Liver (tissue), 3 donors: ENCODE measurements around the gene SELENOI.

Source experiments
- FOXA1 ChIP-seq: IDR thresholded peaks from 2 replicates; pipeline ENCODE4 v1.6.1; 2016; ENCODE audit warnings: antibody characterized with exemption
- GABPA ChIP-seq, 2 donors: IDR thresholded peaks in 1 of 2; conservative IDR thresholded peaks in 1 of 2; 2 replicates each; pipeline ENCODE4 v1.6.1; 2016; ENCODE audit warnings: antibody characterized with exemption in 2 of 2, mild to moderate bottlenecking in 1 of 2, moderate library complexity in 1 of 2
- HNF4G ChIP-seq: IDR thresholded peaks from 2 replicates; pipeline ENCODE4 v1.6.1; 2016; ENCODE audit warnings: antibody characterized with exemption
- RAD21 ChIP-seq, 2 donors: IDR thresholded peaks; 2 replicates each; pipeline ENCODE4 v1.6.1; 2016; ENCODE audit warnings: antibody characterized with exemption in 2 of 2, mild to moderate bottlenecking in 2 of 2
- RXRA ChIP-seq, 2 donors: IDR thresholded peaks; 2 replicates each; pipeline ENCODE4 v1.6.1; 2017 to 2018; ENCODE audit warnings: antibody characterized with exemption in 2 of 2, mild to moderate bottlenecking in 1 of 2
- SP1 ChIP-seq: IDR thresholded peaks from 2 replicates; pipeline ENCODE4 v1.6.1; 2018; ENCODE audit warnings: antibody characterized with exemption, mild to moderate bottlenecking
- TAF1 ChIP-seq: conservative IDR thresholded peaks from 2 replicates; pipeline ENCODE4 v1.6.1; 2016; ENCODE audit warnings: antibody characterized with exemption, mild to moderate bottlenecking
- YY1 ChIP-seq: IDR thresholded peaks from 2 replicates; pipeline ENCODE4 v1.6.1; 2016; ENCODE audit warnings: antibody characterized with exemption, mild to moderate bottlenecking
- TF ChIP-seq, protein P1 (sequence below): fragments of 150-350 bp; IDR thresholded peaks from 2 replicates; pipeline ENCODE4 v1.5.1; 2017; ENCODE audit warnings: improper control_type of control experiment, low read depth, low read length; ENCODE audit not compliant: missing input control
- donor health status: healthy.
- donor health status: healthy.

DNA sequence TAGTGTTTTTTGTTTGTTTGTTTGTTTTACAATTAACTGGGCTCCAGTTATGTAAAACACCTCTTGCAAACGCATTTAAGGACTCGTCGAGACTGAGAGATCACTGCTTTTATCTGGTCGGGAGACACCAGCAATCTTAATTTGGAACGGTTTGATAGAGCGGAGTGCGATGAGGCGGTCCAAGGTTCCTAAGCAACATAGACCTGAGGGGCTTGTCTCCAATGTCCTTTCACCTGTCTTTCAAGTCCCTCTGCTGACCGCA, 729 bp upstream of the SELENOI start:
- no peak for TF ChIP-seq GABPA (IDR thresholded peaks at IDR 0.05 in 1 of 2, conservative IDR thresholded peaks at IDR 0.05 in 1 of 2)
- TF ChIP-seq, protein P1, sequence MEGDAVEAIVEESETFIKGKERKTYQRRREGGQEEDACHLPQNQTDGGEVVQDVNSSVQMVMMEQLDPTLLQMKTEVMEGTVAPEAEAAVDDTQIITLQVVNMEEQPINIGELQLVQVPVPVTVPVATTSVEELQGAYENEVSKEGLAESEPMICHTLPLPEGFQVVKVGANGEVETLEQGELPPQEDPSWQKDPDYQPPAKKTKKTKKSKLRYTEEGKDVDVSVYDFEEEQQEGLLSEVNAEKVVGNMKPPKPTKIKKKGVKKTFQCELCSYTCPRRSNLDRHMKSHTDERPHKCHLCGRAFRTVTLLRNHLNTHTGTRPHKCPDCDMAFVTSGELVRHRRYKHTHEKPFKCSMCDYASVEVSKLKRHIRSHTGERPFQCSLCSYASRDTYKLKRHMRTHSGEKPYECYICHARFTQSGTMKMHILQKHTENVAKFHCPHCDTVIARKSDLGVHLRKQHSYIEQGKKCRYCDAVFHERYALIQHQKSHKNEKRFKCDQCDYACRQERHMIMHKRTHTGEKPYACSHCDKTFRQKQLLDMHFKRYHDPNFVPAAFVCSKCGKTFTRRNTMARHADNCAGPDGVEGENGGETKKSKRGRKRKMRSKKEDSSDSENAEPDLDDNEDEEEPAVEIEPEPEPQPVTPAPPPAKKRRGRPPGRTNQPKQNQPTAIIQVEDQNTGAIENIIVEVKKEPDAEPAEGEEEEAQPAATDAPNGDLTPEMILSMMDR, result no peak
- no peak for TF ChIP-seq TAF1
- TF ChIP-seq RXRA (IDR thresholded peaks at IDR 0.05), result no peak
- TF ChIP-seq YY1, result no peak
- TF ChIP-seq SP1, result no peak
- TF ChIP-seq HNF4G, result no peak
- no peak for TF ChIP-seq FOXA1
- TF ChIP-seq RAD21 (IDR thresholded peaks at IDR 0.05), result no peak
